OCI-LY1 (cell line): ENCODE measurements around the gene CASQ1.

ENCODE experiments used
- H2AFZ ChIP-seq: fragments of 200-600 bp; sonication (generic), shearing (Covaris generic); 2 replicates; pipeline ENCODE4 v1.6.0; 2014; ENCODE audit warnings: antibody characterized with exemption, mild to moderate bottlenecking, low read length
- H3F3A ChIP-seq: fragments of 200-600 bp; sonication (generic), shearing (Covaris generic); 2 replicates; pipeline ENCODE4 v1.6.0; 2014; ENCODE audit warnings: mild to moderate bottlenecking, antibody characterized with exemption, low read length, moderate library complexity; ENCODE audit not compliant: insufficient read depth
- H3K27ac ChIP-seq: fragments of 200-600 bp; sonication (generic); 2 replicates; pipeline ENCODE4 v1.5.1; 2014; ENCODE audit warnings: low read length, mixed run types, mild to moderate bottlenecking, low read depth; ENCODE audit not compliant: poor library complexity, severe bottlenecking
- H3K27me3 ChIP-seq: fragments of 200-600 bp; sonication (generic); 2 replicates; pipeline ENCODE4 v1.6.0; 2014; ENCODE audit warnings: antibody characterized with exemption, mild to moderate bottlenecking, low read length, moderate library complexity; ENCODE audit not compliant: insufficient read depth
- H3K36me3 ChIP-seq: fragments of 200-600 bp; sonication (generic); 2 replicates; pipeline ENCODE4 v1.6.1; 2014; ENCODE audit warnings: mild to moderate bottlenecking, antibody characterized with exemption, low read length, moderate library complexity, mixed read lengths; ENCODE audit not compliant: insufficient read depth
- H3K4me1 ChIP-seq: fragments of 200-600 bp; sonication (generic); 2 replicates; pipeline ENCODE4 v1.5.1; 2014; ENCODE audit warnings: mild to moderate bottlenecking, low read length, moderate library complexity; ENCODE audit not compliant: insufficient read depth, severe bottlenecking
- H3K4me2 ChIP-seq: fragments of 200-600 bp; sonication (generic), shearing (Covaris generic); 2 replicates; pipeline ENCODE4 v1.6.1; 2014; ENCODE audit warnings: low read length
- H3K4me3 ChIP-seq: fragments of 200-600 bp; sonication (generic); 2 replicates; pipeline ENCODE4 v1.5.1; 2014; ENCODE audit warnings: low read length, low read depth, mild to moderate bottlenecking, mixed read lengths; ENCODE audit not compliant: poor library complexity, severe bottlenecking
- H3K79me2 ChIP-seq: fragments of 200-600 bp; shearing (Covaris generic); 2 replicates; pipeline ENCODE4 v1.6.1; 2016; ENCODE audit warnings: mixed run types, low read length, mixed read lengths; ENCODE audit not compliant: insufficient read depth
- H3K9ac ChIP-seq: fragments of 200-600 bp; sonication (generic), shearing (Covaris generic); 2 replicates; pipeline ENCODE4 v1.6.1; 2014; ENCODE audit warnings: mild to moderate bottlenecking, low read length, mixed read lengths
- H3K9me2 ChIP-seq: fragments of 200-600 bp; sonication (generic), shearing (Covaris generic); 2 replicates; pipeline ENCODE4 v1.6.1; 2014; ENCODE audit warnings: low read depth, mild to moderate bottlenecking, low read length, mixed read lengths
- H3K9me3 ChIP-seq: fragments of 200-600 bp; shearing (Covaris generic); 2 replicates; pipeline ENCODE4 v1.6.1; 2014; ENCODE audit warnings: low read length, mixed read lengths
- H4K20me1 ChIP-seq: fragments of 200-600 bp; sonication (generic), shearing (Covaris generic); 2 replicates; pipeline ENCODE4 v1.6.0; 2016; ENCODE audit warnings: mild to moderate bottlenecking, low read length; ENCODE audit not compliant: insufficient read depth
- CTCF ChIP-seq: fragments of 200-600 bp; sonication (generic), shearing (Covaris generic); IDR thresholded peaks from 2 replicates; pipeline ENCODE4 v1.5.1; 2017; ENCODE audit warnings: mild to moderate bottlenecking, antibody characterized with exemption, low read length, moderate library complexity, mixed read lengths
- EZH2 ChIP-seq: fragments of 200-600 bp; sonication (generic), shearing (Covaris generic); IDR thresholded peaks from 2 replicates; pipeline ENCODE4 v1.8.0; 2017; ENCODE audit warnings: borderline replicate concordance, mixed run types, mild to moderate bottlenecking, antibody characterized with exemption, low read length, moderate library complexity, mixed read lengths

CASQ1 gene

DNA sequence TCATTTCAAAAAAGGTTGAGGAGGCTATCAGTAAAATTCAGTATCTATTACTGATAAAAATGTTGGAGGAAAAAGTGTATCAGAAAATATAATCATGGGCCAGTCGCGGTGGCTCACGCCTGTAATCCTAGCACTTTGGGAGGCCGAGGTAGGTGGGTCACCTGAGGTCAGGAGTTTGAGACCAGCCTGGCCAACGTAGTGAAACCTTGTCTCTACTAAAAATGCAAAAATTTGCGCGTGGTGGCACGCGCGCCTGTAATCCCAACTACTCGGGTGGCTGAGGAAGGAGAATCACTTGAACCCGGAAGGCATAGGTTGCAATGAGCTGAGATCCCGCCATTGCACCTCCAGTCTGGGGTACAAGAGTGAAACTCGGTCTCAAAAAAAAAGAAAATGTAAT lies 44.3 kb upstream of the CASQ1 start:
- no peak overlapping the region for H3K9ac ChIP-seq

DNA sequence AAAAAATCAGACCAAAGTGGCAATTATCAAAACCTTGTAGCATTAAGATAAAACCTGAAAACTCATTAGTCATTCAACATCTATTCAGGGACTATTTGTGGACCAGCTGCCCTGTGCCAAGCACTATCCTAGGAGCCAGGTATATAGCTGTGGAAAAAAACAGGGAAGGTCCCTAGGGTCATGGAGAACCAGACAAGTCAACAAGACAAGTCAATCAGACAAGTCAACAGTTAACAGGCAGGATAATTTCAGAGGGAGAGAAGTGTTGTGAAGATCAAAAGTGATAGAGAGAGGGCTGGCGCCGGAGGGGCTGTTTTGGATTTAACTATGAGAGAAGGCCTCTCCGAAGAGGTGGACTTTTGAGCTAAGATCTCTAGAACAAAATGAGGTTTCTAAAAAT lies 42.3 kb upstream of the CASQ1 start:
- Histone ChIP-seq H3K9me3 (no peaks in the 10 kb centered on the region), H3K9me2 (no peaks in the 10 kb centered on the region), H3K27ac (no peak overlapping the region), H3F3A (no peaks in the 10 kb centered on the region), H3K4me3 (no peak overlapping the region), H3K9ac (no peak overlapping the region), H3K4me1 (no peaks in the 10 kb centered on the region), H3K27me3 (no peaks in the 10 kb centered on the region), H3K79me2 (no peaks in the 10 kb centered on the region), H3K36me3 (no peaks in the 10 kb centered on the region), H4K20me1 (no peaks in the 10 kb centered on the region), H3K4me2 (no peak overlapping the region), H2AFZ (no peak overlapping the region)
- TF ChIP-seq CTCF = no peak
- TF ChIP-seq EZH2 = no peak

More for the DNA sequence above, 44.3 kb upstream of the CASQ1 start:
- no peaks in the 10 kb centered on the region for H3K9me3 ChIP-seq
- H4K20me1 ChIP-seq = no peaks in the 10 kb centered on the region
- no peaks in the 10 kb centered on the region for H3F3A ChIP-seq
- H2AFZ ChIP-seq = no peak overlapping the region
- H3K4me1 ChIP-seq = no peaks in the 10 kb centered on the region
- no peaks in the 10 kb centered on the region for H3K79me2 ChIP-seq
- no peaks in the 10 kb centered on the region for H3K9me2 ChIP-seq
- no peaks in the 10 kb centered on the region for H3K36me3 ChIP-seq
- TF ChIP-seq EZH2 (no peak), CTCF (no peak)
- H3K4me2 ChIP-seq = no peak overlapping the region
- H3K4me3 ChIP-seq = no peak overlapping the region
- no peaks in the 10 kb centered on the region for H3K27me3 ChIP-seq
- no peak overlapping the region for H3K27ac ChIP-seq

DNA sequence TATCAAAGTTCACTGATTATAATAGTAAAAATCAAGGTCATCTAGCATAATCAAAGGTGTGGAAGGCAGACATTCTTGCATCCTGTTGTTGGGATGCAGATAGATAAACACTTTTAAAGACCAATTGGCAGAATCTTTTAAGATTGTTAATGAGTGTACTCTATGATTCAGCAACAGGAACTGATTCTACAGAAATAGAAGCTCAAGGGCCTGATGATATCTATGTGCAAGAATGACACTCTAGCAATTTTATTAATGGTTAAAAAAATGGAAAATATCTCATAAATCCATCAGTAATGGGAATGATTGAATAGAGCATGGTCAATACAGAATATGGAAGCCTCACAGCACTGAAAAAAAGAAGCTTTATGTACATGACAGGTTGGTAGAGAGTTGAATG lies 41.1 kb upstream of the CASQ1 start:
- Histone ChIP-seq H3K79me2 (no peaks in the 10 kb centered on the region), H3K4me2 (no peak overlapping the region), H4K20me1 (no peaks in the 10 kb centered on the region), H3K4me3 (no peak overlapping the region), H3K9ac (no peak overlapping the region), H3K27ac (no peak overlapping the region), H3K4me1 (no peaks in the 10 kb centered on the region), H3K9me3 (no peaks in the 10 kb centered on the region), H3K9me2 (no peaks in the 10 kb centered on the region), H3K36me3 (no peaks in the 10 kb centered on the region), H2AFZ (no peak overlapping the region), H3K27me3 (no peaks in the 10 kb centered on the region), H3F3A (no peaks in the 10 kb centered on the region)
- no peak for TF ChIP-seq EZH2
- no peak for TF ChIP-seq CTCF
